Measurements from ENCODE around the gene MESP1.

MESP1 gene

DNA sequence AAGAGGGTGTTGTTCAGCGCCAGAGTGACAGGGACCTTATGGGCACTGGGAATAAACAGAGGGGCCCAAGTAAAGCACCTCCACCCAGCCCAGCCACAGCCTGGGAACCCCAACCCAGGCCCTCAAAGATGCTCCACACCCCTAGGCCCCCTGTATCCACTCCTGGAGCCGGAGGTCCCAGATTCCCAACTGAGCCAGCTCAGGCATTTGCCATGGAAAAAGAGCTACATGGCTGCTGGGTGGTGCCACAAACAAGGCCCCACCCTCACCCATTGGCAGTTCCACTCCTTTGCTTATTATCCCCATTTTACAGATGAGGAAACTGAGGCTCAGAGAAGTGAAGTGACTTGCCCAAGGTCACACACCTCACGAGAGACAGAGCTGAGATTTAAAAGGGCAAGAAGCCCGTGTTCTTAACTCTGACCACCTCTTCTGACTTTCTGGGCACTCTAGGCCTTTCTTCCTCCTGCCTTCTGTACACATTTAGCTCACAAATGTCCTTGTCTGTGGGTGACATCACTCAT is 46.7 kb upstream of the MESP1 start:
- Histone ChIP-seq H3K9ac (ENCODE audit: low read length) (no peak overlapping the region), H4K20me1 (ENCODE audit: low read depth, low read length) (no peaks in the 10 kb centered on the region), H3K9me2 (replicated peaks; ENCODE audit: insufficient read depth, low read length) (no peaks in the 10 kb centered on the region), H3F3A (ENCODE audit: insufficient read depth) (no peaks in the 10 kb centered on the region), H3K36me3 (ENCODE audit: low read length) (no peaks in the 10 kb centered on the region), H2AFZ (ENCODE audit: low read depth, low read length, severe bottlenecking) (no peak overlapping the region), H3K9me3 (ENCODE audit: insufficient read depth, low read length) (no peaks in the 10 kb centered on the region), H3K27me3 (ENCODE audit: low read length) (no peaks in the 10 kb centered on the region), H3K4me3 (ENCODE audit: insufficient read depth, low read length, poor library complexity, severe bottlenecking) (no peak overlapping the region), H3K4me2 (ENCODE audit: low read depth, low read length, poor library complexity, severe bottlenecking) (no peak overlapping the region), H3K79me2 (ENCODE audit: insufficient read depth, low read length) (no peaks in the 10 kb centered on the region), H3K27ac (ENCODE audit: low read depth, low read length) (no peak overlapping the region)
- TF ChIP-seq CTCF (IDR thresholded peaks at IDR 0.05; ENCODE audit: insufficient read depth, low read length, poor library complexity, severe bottlenecking) (no peak), EZH2phosphoT487 (conservative IDR thresholded peaks at IDR 0.05; ENCODE audit: low read length) (no peak)

- Histone ChIP-seq H4K20me1 (ENCODE audit: low read depth, low read length) (no peaks in the 10 kb centered on the region), H3K9ac (ENCODE audit: low read length) (no peak overlapping the region), H2AFZ (ENCODE audit: low read depth, low read length, severe bottlenecking) (no peak overlapping the region), H3K36me3 (ENCODE audit: low read length) (no peaks in the 10 kb centered on the region), H3K27ac (ENCODE audit: low read depth, low read length) (no peak overlapping the region), H3K27me3 (ENCODE audit: low read length) (no peaks in the 10 kb centered on the region), H3K9me3 (ENCODE audit: insufficient read depth, low read length) (no peaks in the 10 kb centered on the region), H3K79me2 (ENCODE audit: insufficient read depth, low read length) (no peaks in the 10 kb centered on the region), H3F3A (ENCODE audit: insufficient read depth) (no peaks in the 10 kb centered on the region), H3K4me3 (ENCODE audit: insufficient read depth, low read length, poor library complexity, severe bottlenecking) (no peak overlapping the region), H3K9me2 (replicated peaks; ENCODE audit: insufficient read depth, low read length) (no peaks in the 10 kb centered on the region), H3K4me2 (ENCODE audit: low read depth, low read length, poor library complexity, severe bottlenecking) (no peak overlapping the region)
- TF ChIP-seq EZH2phosphoT487 (conservative IDR thresholded peaks at IDR 0.05; ENCODE audit: low read length) (no peak), CTCF (IDR thresholded peaks at IDR 0.05; ENCODE audit: insufficient read depth, low read length, poor library complexity, severe bottlenecking) (no peak)
Observed at GRCh38 chr15:89795996-89796395, 44.9 kb upstream of the MESP1 start.

GRCh38 chr15:89794627-89795241 is 43.7 kb upstream of the MESP1 start:
- Histone ChIP-seq H3K36me3 (ENCODE audit: low read length) (no peaks in the 10 kb centered on the region), H3K9me3 (ENCODE audit: insufficient read depth, low read length) (no peaks in the 10 kb centered on the region), H4K20me1 (ENCODE audit: low read depth, low read length) (no peaks in the 10 kb centered on the region), H3K9ac (ENCODE audit: low read length) (no peak overlapping the region), H3K79me2 (ENCODE audit: insufficient read depth, low read length) (no peaks in the 10 kb centered on the region), H3K4me3 (ENCODE audit: insufficient read depth, low read length, poor library complexity, severe bottlenecking) (no peak overlapping the region), H3K27me3 (ENCODE audit: low read length) (no peaks in the 10 kb centered on the region), H3K27ac (ENCODE audit: low read depth, low read length) (no peak overlapping the region), H3F3A (ENCODE audit: insufficient read depth) (no peaks in the 10 kb centered on the region), H2AFZ (ENCODE audit: low read depth, low read length, severe bottlenecking) (no peak overlapping the region), H3K4me2 (ENCODE audit: low read depth, low read length, poor library complexity, severe bottlenecking) (no peak overlapping the region), H3K9me2 (replicated peaks; ENCODE audit: insufficient read depth, low read length) (no peaks in the 10 kb centered on the region)
- TF ChIP-seq EZH2phosphoT487 (conservative IDR thresholded peaks at IDR 0.05; ENCODE audit: low read length) = no peak
- TF ChIP-seq CTCF (IDR thresholded peaks at IDR 0.05; ENCODE audit: insufficient read depth, low read length, poor library complexity, severe bottlenecking) = no peak
